Ammon's horn (tissue), 1 donor: Measurements from ENCODE around the gene GRB2.
"Not testable (repeated sequence)": the region's sequence is repeated elsewhere in the genome, so short reads cannot be mapped to it uniquely, and the experiment has no call there.

ENCODE experiments used
- DNase-seq: peaks from one replicate; pipeline ENCODE4 v3.0.0-alpha.2; 2016; ENCODE audit warnings: low spot score

The GRB2 gene

GRCh38 chr17:75285123-75285522, 120.4 kb downstream of the GRB2 start:
- DNase-seq, result no peak

DNA sequence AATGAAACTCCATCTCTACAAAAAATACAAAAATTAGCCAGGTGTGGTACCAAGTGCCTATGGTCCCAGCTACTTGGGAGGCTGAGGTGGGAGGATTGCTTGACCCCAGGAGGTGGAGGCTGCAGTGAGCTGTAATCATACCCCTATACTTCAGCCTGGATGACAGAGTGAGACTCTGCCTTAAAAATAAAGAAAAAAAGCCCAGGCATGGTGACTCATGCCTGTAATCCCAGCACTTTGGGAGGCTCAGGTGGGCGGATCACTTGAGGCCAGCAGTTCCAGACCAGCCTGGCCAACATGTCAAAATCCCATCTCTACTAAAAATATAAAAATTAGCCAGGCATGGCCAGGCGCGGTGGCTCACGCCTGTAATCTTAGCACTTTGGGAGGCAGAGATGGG, 125.3 kb downstream of the GRB2 start:
- DNase-seq, result not testable (repeated sequence)

- DNase-seq, result no peak
Measured at GRCh38 chr17:75277664-75278071, 127.8 kb downstream of the GRB2 start.

- DNase-seq, result no peak
Measured at GRCh38 chr17:75273977-75274708, 131.3 kb downstream of the GRB2 start.

DNA sequence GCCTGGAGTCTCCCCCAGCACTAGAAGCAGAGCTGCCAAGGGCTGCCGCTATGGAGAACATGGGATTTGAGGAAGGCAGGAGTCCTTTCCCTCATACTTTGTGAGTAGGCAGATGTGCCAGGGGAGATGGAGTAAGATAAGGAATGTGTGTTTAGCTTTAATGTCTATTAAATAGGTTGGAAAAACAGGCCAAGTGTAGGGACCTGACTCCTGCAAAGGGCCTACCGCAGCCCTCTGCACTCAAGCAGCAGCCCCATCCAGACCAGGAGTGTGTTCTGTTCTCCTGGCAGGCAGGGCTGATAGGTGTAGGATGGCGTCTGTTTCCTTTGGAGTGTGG, 132.7 kb downstream of the GRB2 start:
- no peak for DNase-seq

GRCh38 chr17:75271955-75272847, 133.3 kb downstream of the GRB2 start:
- peak; percentile 47 for DNase-seq

- peak; percentile 78 for DNase-seq
Measured at GRCh38 chr17:75271233-75271954, 134.1 kb downstream of the GRB2 start.

- DNase-seq, result no peak
Measured at GRCh38 chr17:75270966-75271232, 134.6 kb downstream of the GRB2 start, which contains the start of gene MIF4GD. MIF4GD (minus strand) TSS chr17:75271231; CDS start chr17:75270195, 1,036 bp downstream.

- peak; percentile 61 for DNase-seq
Measured at GRCh38 chr17:75270218-75270965, 135.1 kb downstream of the GRB2 start.

GRCh38 chr17:75269844-75270217, 135.6 kb downstream of the GRB2 start:
- no peak for DNase-seq
